GM23248 (cell line): ENCODE results near the gene PLEK.

Experiments
- EZH2 ChIP-seq: fragments of 200-600 bp; sonication (generic); IDR thresholded peaks from 2 replicates; pipeline ENCODE4 v1.6.1; 2018; ENCODE audit warnings: antibody characterized with exemption, mild to moderate bottlenecking; ENCODE audit not compliant: insufficient read depth, poor library complexity, severe bottlenecking
- EZH2phosphoT487 ChIP-seq: fragments of 200-600 bp; sonication (generic); IDR thresholded peaks from 2 replicates; pipeline ENCODE4 v1.6.1; 2018; ENCODE audit warnings: antibody characterized with exemption, moderate library complexity, mild to moderate bottlenecking, low read depth; ENCODE audit not compliant: insufficient read depth

GRCh38 chr2:68377137-68377780 lies 12.2 kb downstream of the PLEK start:
- TF ChIP-seq EZH2 (no peak), EZH2phosphoT487 (no peak)
